ENCODE results near the gene C16orf46. TPM values are rescaled to one million over a fixed set of nuclear protein-coding genes. Genes with fewer than 3 reads are reported as not detected.

C16orf46 gene
- total RNA-seq, 4 donors from 2014 or later, result 0.78 to 3.3 TPM; not detected in 2

DNA sequence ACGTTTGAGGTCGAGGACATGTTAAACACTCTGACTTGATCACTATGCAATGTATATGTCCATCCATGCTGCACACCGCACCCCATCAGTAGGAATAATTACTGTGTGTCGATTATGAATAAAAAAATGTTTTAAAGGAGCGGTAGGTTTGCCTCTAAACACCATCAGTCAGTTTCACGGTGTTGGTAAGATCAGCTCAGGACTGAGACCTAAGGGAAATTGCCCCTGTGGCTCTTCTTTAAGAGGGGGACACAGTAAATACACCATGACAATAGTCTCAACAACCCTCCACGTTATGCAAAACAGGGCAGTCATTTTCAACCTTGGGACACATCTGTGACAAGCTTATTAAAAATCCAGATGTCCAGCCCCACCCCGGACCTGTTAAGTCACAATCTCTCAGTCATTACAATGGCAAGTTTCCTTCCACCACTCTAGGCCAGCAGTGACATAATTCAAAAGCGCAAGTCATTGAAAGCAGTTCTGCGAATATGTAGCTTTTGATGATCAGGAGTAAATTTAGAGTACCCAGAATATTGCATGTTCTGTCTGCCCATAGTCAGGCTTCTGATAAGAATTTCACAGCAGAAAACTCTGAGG is 40.2 kb downstream of the C16orf46 start:
- Histone ChIP-seq H3K27ac (peak overlapping the region in 3 of 4 donors; percentile 8 to 81 (median 66)), H3K4me1 (peaks cover 0 to 26% (median 15%) of the 10 kb centered on the region in 4 donors), H3K4me3 (peak overlapping the region; percentile 38 to 77 (median 62)), H3K36me3 (peaks cover 0 to 13% (median 0%) of the 10 kb centered on the region in 3 donors), H3K27me3 (no peaks in the 10 kb centered on the region), H3K9me3 (no peaks in the 10 kb centered on the region)
- no peak for DNase-seq (ENCODE audit: low spot score in 2 of 2)
- 19 to 25% methylated on average over 10 of the region's 10 CpGs for WGBS, 2 donors
- TF ChIP-seq POLR2A (IDR thresholded peaks at IDR 0.05), result no peak
- TF ChIP-seq, protein P1, sequence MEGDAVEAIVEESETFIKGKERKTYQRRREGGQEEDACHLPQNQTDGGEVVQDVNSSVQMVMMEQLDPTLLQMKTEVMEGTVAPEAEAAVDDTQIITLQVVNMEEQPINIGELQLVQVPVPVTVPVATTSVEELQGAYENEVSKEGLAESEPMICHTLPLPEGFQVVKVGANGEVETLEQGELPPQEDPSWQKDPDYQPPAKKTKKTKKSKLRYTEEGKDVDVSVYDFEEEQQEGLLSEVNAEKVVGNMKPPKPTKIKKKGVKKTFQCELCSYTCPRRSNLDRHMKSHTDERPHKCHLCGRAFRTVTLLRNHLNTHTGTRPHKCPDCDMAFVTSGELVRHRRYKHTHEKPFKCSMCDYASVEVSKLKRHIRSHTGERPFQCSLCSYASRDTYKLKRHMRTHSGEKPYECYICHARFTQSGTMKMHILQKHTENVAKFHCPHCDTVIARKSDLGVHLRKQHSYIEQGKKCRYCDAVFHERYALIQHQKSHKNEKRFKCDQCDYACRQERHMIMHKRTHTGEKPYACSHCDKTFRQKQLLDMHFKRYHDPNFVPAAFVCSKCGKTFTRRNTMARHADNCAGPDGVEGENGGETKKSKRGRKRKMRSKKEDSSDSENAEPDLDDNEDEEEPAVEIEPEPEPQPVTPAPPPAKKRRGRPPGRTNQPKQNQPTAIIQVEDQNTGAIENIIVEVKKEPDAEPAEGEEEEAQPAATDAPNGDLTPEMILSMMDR (IDR thresholded peaks at IDR 0.05), result no peak
- no peak for TF ChIP-seq EP300 (IDR thresholded peaks at IDR 0.05)

DNA sequence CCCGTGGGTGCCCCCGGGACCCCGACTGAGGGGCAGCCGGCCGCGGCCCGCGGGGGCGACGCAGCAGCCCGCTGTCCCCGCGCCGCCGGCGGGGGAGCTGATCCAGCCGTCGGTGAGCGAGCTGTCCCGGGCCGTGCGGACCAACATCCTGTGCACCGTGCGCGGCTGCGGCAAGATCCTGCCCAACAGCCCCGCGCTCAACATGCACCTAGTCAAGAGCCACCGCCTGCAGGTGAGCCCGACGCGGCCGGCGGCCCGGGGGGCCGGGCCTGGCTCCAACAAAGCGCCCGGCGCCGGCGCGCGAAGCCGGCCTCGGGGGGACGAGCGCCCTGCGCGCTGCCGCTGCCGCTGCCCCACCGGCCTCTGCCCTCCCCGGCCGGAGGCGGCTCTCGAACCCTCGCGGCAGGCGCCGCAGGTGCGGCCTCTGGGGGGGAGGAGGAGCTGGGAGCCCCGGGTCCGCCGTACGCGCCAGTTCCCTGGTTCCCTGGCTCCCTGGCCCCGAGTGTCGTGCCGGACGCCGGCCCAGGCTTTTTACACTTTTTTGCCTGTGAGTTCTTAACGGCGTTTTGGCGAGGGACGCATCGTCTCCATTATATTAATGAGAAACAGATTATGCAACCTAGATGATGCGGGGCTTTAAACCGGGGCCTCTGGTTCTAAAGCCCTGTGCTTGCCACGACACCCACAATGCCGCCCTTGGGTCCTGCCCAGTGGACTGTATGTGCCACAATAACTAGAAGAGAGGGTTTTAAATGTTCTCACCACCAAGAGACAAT is 40.9 kb downstream of the C16orf46 start:
- H3K27me3 ChIP-seq, result no peaks in the 10 kb centered on the region
- TF ChIP-seq, protein P1 (IDR thresholded peaks at IDR 0.05), result no peak
- TF ChIP-seq POLR2A (IDR thresholded peaks at IDR 0.05), result no peak
- no peak for TF ChIP-seq EP300 (IDR thresholded peaks at IDR 0.05)
- H3K27ac ChIP-seq, result peak overlapping the region in 3 of 4 donors; percentile 59 to 81 (median 66)
- H3K4me3 ChIP-seq, result peak overlapping the region; percentile 38 to 77 (median 62)
- WGBS, 2 donors, result 0 to 1% methylated on average over 16 to 51 of the region's 80 CpGs
- peaks cover 0 to 26% (median 15%) of the 10 kb centered on the region in 4 donors for H3K4me1 ChIP-seq
- no peak for DNase-seq (ENCODE audit: low spot score in 2 of 2)
- H3K36me3 ChIP-seq, result peaks cover 0 to 6% (median 0%) of the 10 kb centered on the region in 3 donors
- H3K9me3 ChIP-seq, result no peaks in the 10 kb centered on the region

DNA sequence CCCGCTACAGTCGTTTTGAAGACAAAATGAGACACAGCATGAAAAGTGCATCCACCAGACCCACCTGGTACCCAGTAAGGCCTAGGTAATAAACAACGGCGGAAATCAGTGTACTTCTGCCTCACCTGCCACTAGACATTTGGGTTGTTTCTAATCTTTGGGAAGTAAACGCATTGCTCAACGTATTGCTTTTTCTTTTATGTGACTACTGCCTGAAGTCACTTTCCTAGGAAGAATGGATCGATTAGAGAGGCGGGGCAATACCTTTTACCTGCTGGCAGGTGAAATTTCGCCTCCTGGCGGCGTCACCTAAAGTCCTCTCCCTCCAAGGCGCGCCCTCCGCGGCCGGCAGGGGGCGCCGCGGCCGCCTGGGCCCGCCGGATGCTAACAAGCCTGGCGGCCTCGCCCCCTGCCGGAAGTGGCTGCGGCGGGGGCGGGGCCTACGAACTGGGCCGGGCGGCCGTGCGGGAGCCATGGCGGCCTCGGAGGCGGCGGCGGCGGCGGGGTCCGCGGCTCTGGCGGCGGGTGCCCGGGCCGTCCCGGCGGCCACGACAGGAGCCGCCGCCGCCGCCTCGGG is 41.6 kb downstream of the C16orf46 start, which contains the start of gene ATMIN:
Gene ATMIN, plus strand, starts transcription at position 445 of the 577 bp plus-strand sequence. Its CDS starts 29 bp downstream, at position 474.
- Histone ChIP-seq H3K4me1 (peaks cover 0 to 26% (median 15%) of the 10 kb centered on the region in 4 donors), H3K4me3 (peak within 1 kb of the TSS; percentile 38 to 77 (median 62)), H3K27ac (peak within 1 kb of the TSS in 3 of 4 donors; percentile 59 to 81 (median 66)), H3K9me3 (no peaks in the 10 kb centered on the region), H3K27me3 (no peaks in the 10 kb centered on the region), H3K36me3 (no peaks in the 10 kb centered on the region)
- peak in 1 of 2 donors; percentile 13 for TF ChIP-seq EP300 (IDR thresholded peaks at IDR 0.05)
- TF ChIP-seq, protein P1 (IDR thresholded peaks at IDR 0.05), result peak; percentile 98 to 99 (median 99)
- peak in 1 of 2 donors; percentile 45 for TF ChIP-seq POLR2A (IDR thresholded peaks at IDR 0.05)
- DNase-seq (ENCODE audit: low spot score in 2 of 2), result peak; percentile 74 to 76
- 12 to 27% methylated on average over 11 to 30 of the region's 54 CpGs for WGBS, 2 donors

DNA sequence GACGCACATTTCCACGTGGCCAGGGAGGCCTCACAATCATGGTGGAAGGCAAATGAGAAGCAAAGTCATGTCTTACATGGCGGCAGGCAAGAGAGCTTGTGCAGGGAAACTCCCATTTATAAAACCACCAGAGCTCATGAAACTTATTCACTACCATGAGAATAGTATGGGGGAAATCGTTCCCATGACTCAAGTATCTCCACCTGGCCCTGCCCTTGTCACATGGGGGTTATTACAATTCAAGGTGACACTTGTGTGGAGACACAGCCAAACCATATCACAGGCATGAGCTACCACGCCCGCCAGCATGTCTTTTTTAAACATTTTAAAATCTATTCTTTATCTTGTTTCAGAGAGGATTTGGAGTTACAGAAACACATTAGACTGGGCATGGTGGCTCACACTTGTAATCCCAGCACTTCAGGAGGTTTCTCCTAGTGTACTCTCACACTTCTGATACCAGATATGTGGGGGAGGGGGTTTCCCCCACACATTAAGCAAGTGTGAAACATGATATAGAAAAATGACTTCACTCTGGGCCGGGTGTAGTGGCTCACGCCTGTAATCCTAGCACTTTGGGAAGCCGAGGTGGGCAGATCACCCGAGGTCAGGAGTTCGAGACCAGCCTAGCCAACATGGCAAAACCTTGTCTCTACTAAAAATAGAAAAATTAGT is 47.0 kb downstream of the C16orf46 start:
- Histone ChIP-seq H3K27me3 (no peaks in the 10 kb centered on the region), H3K36me3 (peaks cover 0 to 20% (median 0%) of the 10 kb centered on the region in 3 donors), H3K4me3 (no peak overlapping the region), H3K9me3 (no peaks in the 10 kb centered on the region), H3K27ac (no peak overlapping the region), H3K4me1 (no peaks in the 10 kb centered on the region)
- 90% methylated on average over 11 of the region's 11 CpGs for WGBS, 2 donors
- DNase-seq (ENCODE audit: low spot score in 2 of 2), result no peak
- no peak for TF ChIP-seq POLR2A (IDR thresholded peaks at IDR 0.05)
- TF ChIP-seq, protein P1 (IDR thresholded peaks at IDR 0.05), result no peak
- TF ChIP-seq EP300 (IDR thresholded peaks at IDR 0.05), result no peak

Measured in tibial nerve (tissue), 4 donors.